Measurements from ENCODE around the gene ATOH8. TPM values are rescaled to one million over a fixed set of nuclear protein-coding genes. Genes with fewer than 3 reads are reported as not detected.

Gene ATOH8
- total and polyA plus RNA-seq, 9 donors = 10.4 to 24.1 (median 18.8) TPM

GRCh38 chr2:85799215-85799956, 45.6 kb downstream of the ATOH8 start:
- Histone ChIP-seq H3K4me1 (ENCODE audit: control insufficient read depth, insufficient read depth, low read length) (peaks cover 32% of the 10 kb centered on the region), H3K4me3 (ENCODE audit: low read length) (no peak overlapping the region)
- no peak for DNase-seq

GRCh38 chr2:85800586-85800985, 46.8 kb downstream of the ATOH8 start:
- Histone ChIP-seq H3K4me1 (ENCODE audit: control insufficient read depth, insufficient read depth, low read length) (peaks cover 22% of the 10 kb centered on the region), H3K27ac (ENCODE audit: low read length) (no peak overlapping the region), H3K27me3 (ENCODE audit: control insufficient read depth, insufficient read depth, low read length) (peaks cover 7% of the 10 kb centered on the region), H3K36me3 (ENCODE audit: control insufficient read depth, insufficient read depth, low read length) (no peaks in the 10 kb centered on the region), H3K9me3 (replicated peaks; ENCODE audit: control insufficient read depth, low read depth, low read length) (peaks cover 14% of the 10 kb centered on the region), H3K4me3 (ENCODE audit: low read length) (no peak overlapping the region)
- WGBS (ENCODE audit: insufficient coverage) = no CpG with 5 or more reads among the region's 3 CpGs
- no peak for DNase-seq

More at GRCh38 chr2:85799215-85799956, 45.6 kb downstream of the ATOH8 start:
- WGBS (ENCODE audit: insufficient coverage) = 80% methylated on average over 8 of the region's 11 CpGs
- Histone ChIP-seq H3K27ac (ENCODE audit: low read length) (no peak overlapping the region), H3K36me3 (ENCODE audit: control insufficient read depth, insufficient read depth, low read length) (no peaks in the 10 kb centered on the region), H3K27me3 (ENCODE audit: control insufficient read depth, insufficient read depth, low read length) (peaks cover 7% of the 10 kb centered on the region), H3K9me3 (replicated peaks; ENCODE audit: control insufficient read depth, low read depth, low read length) (peaks cover 14% of the 10 kb centered on the region)

- Histone ChIP-seq H3K36me3 (ENCODE audit: control insufficient read depth, insufficient read depth, low read length) (no peaks in the 10 kb centered on the region), H3K27ac (ENCODE audit: low read length) (no peak overlapping the region), H3K4me3 (ENCODE audit: low read length) (no peak overlapping the region), H3K4me1 (ENCODE audit: control insufficient read depth, insufficient read depth, low read length) (peaks cover 9% of the 10 kb centered on the region), H3K27me3 (ENCODE audit: control insufficient read depth, insufficient read depth, low read length) (peaks cover 7% of the 10 kb centered on the region), H3K9me3 (replicated peaks; ENCODE audit: control insufficient read depth, low read depth, low read length) (peaks cover 14% of the 10 kb centered on the region)
- no peak for DNase-seq
- 89% methylated on average over 3 of the region's 5 CpGs for WGBS (ENCODE audit: insufficient coverage)
Observed at GRCh38 chr2:85801871-85802270, 48.1 kb downstream of the ATOH8 start.

GRCh38 chr2:85802354-85803103, 48.7 kb downstream of the ATOH8 start:
- H3K4me1 ChIP-seq (ENCODE audit: control insufficient read depth, insufficient read depth, low read length) = peaks cover 2% of the 10 kb centered on the region
- WGBS (ENCODE audit: insufficient coverage) = 33% methylated on average over 3 of the region's 9 CpGs
- no peak overlapping the region for H3K4me3 ChIP-seq (ENCODE audit: low read length)
- DNase-seq = no peak
- no peak overlapping the region for H3K27ac ChIP-seq (ENCODE audit: low read length)
- peaks cover 14% of the 10 kb centered on the region for H3K9me3 ChIP-seq (replicated peaks; ENCODE audit: control insufficient read depth, low read depth, low read length)
- H3K36me3 ChIP-seq (ENCODE audit: control insufficient read depth, insufficient read depth, low read length) = no peaks in the 10 kb centered on the region
- peaks cover 9% of the 10 kb centered on the region for H3K27me3 ChIP-seq (ENCODE audit: control insufficient read depth, insufficient read depth, low read length)

GRCh38 chr2:85803704-85804425, 50.1 kb downstream of the ATOH8 start:
- Histone ChIP-seq H3K4me3 (ENCODE audit: low read length) (no peak overlapping the region), H3K9me3 (replicated peaks; ENCODE audit: control insufficient read depth, low read depth, low read length) (peaks cover 14% of the 10 kb centered on the region), H3K27ac (ENCODE audit: low read length) (no peak overlapping the region), H3K27me3 (ENCODE audit: control insufficient read depth, insufficient read depth, low read length) (peaks cover 9% of the 10 kb centered on the region), H3K4me1 (ENCODE audit: control insufficient read depth, insufficient read depth, low read length) (peaks cover 2% of the 10 kb centered on the region), H3K36me3 (ENCODE audit: control insufficient read depth, insufficient read depth, low read length) (no peaks in the 10 kb centered on the region)
- 76% methylated on average over 5 of the region's 10 CpGs for WGBS (ENCODE audit: insufficient coverage)
- no peak for DNase-seq

- Histone ChIP-seq H3K4me3 (ENCODE audit: low read length) (no peak overlapping the region), H3K27me3 (ENCODE audit: control insufficient read depth, insufficient read depth, low read length) (peaks cover 6% of the 10 kb centered on the region), H3K27ac (ENCODE audit: low read length) (no peak overlapping the region), H3K9me3 (replicated peaks; ENCODE audit: control insufficient read depth, low read depth, low read length) (peaks cover 14% of the 10 kb centered on the region), H3K4me1 (ENCODE audit: control insufficient read depth, insufficient read depth, low read length) (peaks cover 2% of the 10 kb centered on the region), H3K36me3 (ENCODE audit: control insufficient read depth, insufficient read depth, low read length) (no peaks in the 10 kb centered on the region)
- no CpG with 5 or more reads among the region's 1 CpG for WGBS (ENCODE audit: insufficient coverage)
- no peak for DNase-seq
Observed at GRCh38 chr2:85804583-85804982, 50.8 kb downstream of the ATOH8 start.

GRCh38 chr2:85806358-85807118, 52.7 kb downstream of the ATOH8 start:
- H3K4me3 ChIP-seq (ENCODE audit: low read length) = no peak overlapping the region
- H3K9me3 ChIP-seq (replicated peaks; ENCODE audit: control insufficient read depth, low read depth, low read length) = peaks cover 4% of the 10 kb centered on the region
- H3K36me3 ChIP-seq (ENCODE audit: control insufficient read depth, insufficient read depth, low read length) = no peaks in the 10 kb centered on the region
- H3K27me3 ChIP-seq (ENCODE audit: control insufficient read depth, insufficient read depth, low read length) = peaks cover 10% of the 10 kb centered on the region
- peaks cover 12% of the 10 kb centered on the region for H3K4me1 ChIP-seq (ENCODE audit: control insufficient read depth, insufficient read depth, low read length)
- 86% methylated on average over 3 of the region's 4 CpGs for WGBS (ENCODE audit: insufficient coverage)
- H3K27ac ChIP-seq (ENCODE audit: low read length) = no peak overlapping the region
- no peak for DNase-seq

- H3K27me3 ChIP-seq (ENCODE audit: control insufficient read depth, insufficient read depth, low read length) = peaks cover 10% of the 10 kb centered on the region
- H3K36me3 ChIP-seq (ENCODE audit: control insufficient read depth, insufficient read depth, low read length) = no peaks in the 10 kb centered on the region
- DNase-seq = no peak
- H3K27ac ChIP-seq (ENCODE audit: low read length) = no peak overlapping the region
- no peak overlapping the region for H3K4me3 ChIP-seq (ENCODE audit: low read length)
- peaks cover 14% of the 10 kb centered on the region for H3K4me1 ChIP-seq (ENCODE audit: control insufficient read depth, insufficient read depth, low read length)
- H3K9me3 ChIP-seq (replicated peaks; ENCODE audit: control insufficient read depth, low read depth, low read length) = no peaks in the 10 kb centered on the region
- WGBS (ENCODE audit: insufficient coverage) = 83% methylated on average over 2 of the region's 3 CpGs
Observed at GRCh38 chr2:85807756-85808155, 54.0 kb downstream of the ATOH8 start.

- Histone ChIP-seq H3K36me3 (ENCODE audit: control insufficient read depth, insufficient read depth, low read length) (no peaks in the 10 kb centered on the region), H3K4me1 (ENCODE audit: control insufficient read depth, insufficient read depth, low read length) (peaks cover 17% of the 10 kb centered on the region), H3K27ac (ENCODE audit: low read length) (no peak overlapping the region), H3K27me3 (ENCODE audit: control insufficient read depth, insufficient read depth, low read length) (peaks cover 12% of the 10 kb centered on the region), H3K4me3 (ENCODE audit: low read length) (no peak overlapping the region), H3K9me3 (replicated peaks; ENCODE audit: control insufficient read depth, low read depth, low read length) (no peaks in the 10 kb centered on the region)
- WGBS (ENCODE audit: insufficient coverage) = 71% methylated on average over 12 of the region's 16 CpGs
- no peak for DNase-seq
Observed at GRCh38 chr2:85810371-85811179, 56.8 kb downstream of the ATOH8 start.
